ENCODE results near the gene TSPEAR.

DNA sequence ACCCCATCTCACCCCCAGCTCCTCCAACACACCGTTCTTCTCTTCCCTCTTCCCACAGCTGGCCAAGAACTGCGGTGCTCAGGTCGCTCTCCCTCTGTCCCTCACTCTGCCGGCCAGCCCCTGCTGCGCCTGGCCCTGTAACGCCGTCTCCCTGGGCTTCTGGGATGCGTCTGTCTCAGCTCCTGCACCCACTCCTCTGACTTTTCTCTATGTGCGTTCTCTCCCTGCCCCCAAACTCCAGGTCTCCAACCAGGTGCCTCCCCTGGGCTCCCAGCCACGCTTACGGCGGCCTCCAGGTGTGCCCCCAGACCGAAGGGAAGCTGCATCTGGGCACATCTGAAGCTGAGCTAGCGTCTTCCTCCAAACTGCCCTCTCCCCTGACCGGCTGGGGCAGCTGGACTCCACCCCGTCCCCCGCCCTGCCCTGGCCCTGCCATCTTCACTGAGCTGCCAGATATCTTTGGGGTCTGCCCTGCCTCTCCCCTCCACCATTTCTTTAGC lies 11.8 kb downstream of the TSPEAR start:
- TF ChIP-seq, protein P1, sequence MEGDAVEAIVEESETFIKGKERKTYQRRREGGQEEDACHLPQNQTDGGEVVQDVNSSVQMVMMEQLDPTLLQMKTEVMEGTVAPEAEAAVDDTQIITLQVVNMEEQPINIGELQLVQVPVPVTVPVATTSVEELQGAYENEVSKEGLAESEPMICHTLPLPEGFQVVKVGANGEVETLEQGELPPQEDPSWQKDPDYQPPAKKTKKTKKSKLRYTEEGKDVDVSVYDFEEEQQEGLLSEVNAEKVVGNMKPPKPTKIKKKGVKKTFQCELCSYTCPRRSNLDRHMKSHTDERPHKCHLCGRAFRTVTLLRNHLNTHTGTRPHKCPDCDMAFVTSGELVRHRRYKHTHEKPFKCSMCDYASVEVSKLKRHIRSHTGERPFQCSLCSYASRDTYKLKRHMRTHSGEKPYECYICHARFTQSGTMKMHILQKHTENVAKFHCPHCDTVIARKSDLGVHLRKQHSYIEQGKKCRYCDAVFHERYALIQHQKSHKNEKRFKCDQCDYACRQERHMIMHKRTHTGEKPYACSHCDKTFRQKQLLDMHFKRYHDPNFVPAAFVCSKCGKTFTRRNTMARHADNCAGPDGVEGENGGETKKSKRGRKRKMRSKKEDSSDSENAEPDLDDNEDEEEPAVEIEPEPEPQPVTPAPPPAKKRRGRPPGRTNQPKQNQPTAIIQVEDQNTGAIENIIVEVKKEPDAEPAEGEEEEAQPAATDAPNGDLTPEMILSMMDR (conservative IDR thresholded peaks at IDR 0.05 in 1 of 2, IDR thresholded peaks at IDR 0.05 in 1 of 2; ENCODE audit: low read depth in 1 of 2, low read length in 2 of 2) = no peak
- no peak for TF ChIP-seq EZH2 (IDR thresholded peaks at IDR 0.05; ENCODE audit: low read length, missing control alignments)

Measured in fibroblast of lung (primary cell).